Thymus (tissue), 11 donors: ENCODE measurements around the gene TAB3. TPM values are rescaled to one million over a fixed set of nuclear protein-coding genes. Genes with fewer than 3 reads are reported as not detected.
A peak's percentile ranks its signal among the peaks of the same experiment; 100 is the strongest.

Experiments
- DNase-seq, 9 donors: peaks; one replicate each; pipeline ENCODE4 v3.0.0-alpha.2; 2013; ENCODE audit warnings: low spot score in 9 of 9, low read depth in 6 of 9, missing footprints in 1 of 9
- H3K27ac ChIP-seq, 2 donors: one replicate each; pipeline ENCODE4 v1.5.1; 2013; ENCODE audit warnings: control low read depth in 1 of 2, low read depth in 1 of 2, low read length in 1 of 2, mild to moderate bottlenecking in 1 of 2, moderate library complexity in 1 of 2
- H3K27me3 ChIP-seq, 2 donors: one replicate each; pipeline ENCODE4 v1.5.1; 2013; ENCODE audit warnings: low read length in 1 of 2; ENCODE audit not compliant: control insufficient read depth in 2 of 2, insufficient read depth in 1 of 2
- H3K36me3 ChIP-seq, 2 donors: one replicate each; pipeline ENCODE4 v1.5.1; 2013; ENCODE audit warnings: low read length in 1 of 2, mild to moderate bottlenecking in 1 of 2, moderate library complexity in 1 of 2; ENCODE audit not compliant: control insufficient read depth in 2 of 2, insufficient read depth in 2 of 2
- H3K4me1 ChIP-seq, 2 donors: one replicate each; pipeline ENCODE4 v1.5.1; 2013; ENCODE audit warnings: low read length in 2 of 2; ENCODE audit not compliant: control insufficient read depth in 2 of 2, insufficient read depth in 2 of 2
- H3K4me3 ChIP-seq, 2 donors: one replicate each; pipeline ENCODE4 v1.5.1; 2013; ENCODE audit warnings: low read length in 2 of 2, control low read depth in 1 of 2, mild to moderate bottlenecking in 1 of 2
- H3K9me3 ChIP-seq, 2 donors: one replicate each; pipeline ENCODE4 v1.5.1; 2013; ENCODE audit warnings: low read length in 1 of 2, mild to moderate bottlenecking in 1 of 2; ENCODE audit not compliant: control insufficient read depth in 2 of 2, insufficient read depth in 1 of 2
- WGBS: extraction: QIAGEN DNeasy Blood & Tissue Kit; methylation state at CpG from one replicate; pipeline ENCODE4 v1.1.7; 2013; 5-methylcytosine and 5-hydroxymethylcytosine counted together
- polyA plus RNA-seq: library from polyadenylated mRNA; stranded (reverse); fragments of 200-250 nt; gene quantifications from one replicate; pipeline ENCODE4 v1.2.3, GENCODE V29; 2013
- total RNA-seq: library from RNA; stranded (reverse); fragments of 120-200 nt; gene quantifications from one replicate; pipeline ENCODE4 v1.2.4, GENCODE V29; 2013
- donor health status: healthy.

Gene TAB3
- total and polyA plus RNA-seq, 2 donors = 5.9 to 13.6 TPM

GRCh38 chrX:30893206-30893605 is 4.2 kb upstream of the TAB3 start:
- Histone ChIP-seq H3K4me3 (no peak overlapping the region), H3K27me3 (no peaks in the 10 kb centered on the region), H3K9me3 (no peaks in the 10 kb centered on the region), H3K4me1 (no peaks in the 10 kb centered on the region), H3K27ac (no peak overlapping the region), H3K36me3 (no peaks in the 10 kb centered on the region)
- 91% methylated on average over 4 of the region's 4 CpGs for WGBS
- DNase-seq = no peak

DNA sequence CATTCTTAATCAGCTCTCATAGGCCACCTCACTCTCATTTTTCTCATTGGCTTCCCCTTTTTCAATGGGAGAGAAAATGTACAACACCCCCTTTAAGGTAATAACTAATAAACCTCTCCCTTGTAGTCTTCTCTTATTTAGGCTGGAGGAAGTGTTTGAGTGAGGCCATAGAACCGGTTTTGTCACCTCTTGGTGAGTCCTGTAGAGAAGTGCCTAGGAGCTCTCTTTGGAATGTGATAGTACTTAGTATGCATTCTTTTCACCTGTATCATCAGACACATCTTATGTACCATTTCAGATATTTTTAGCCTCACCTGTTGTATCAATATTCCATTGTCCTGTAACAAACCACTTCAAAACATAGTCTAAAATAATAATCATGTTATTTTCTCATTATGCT is 3.5 kb upstream of the TAB3 start:
- H3K4me1 ChIP-seq = no peaks in the 10 kb centered on the region

GRCh38 chrX:30888526-30889146 is 418 bp downstream of the TAB3 start:
- peak overlapping the region; percentile 58 to 79 for H3K27ac ChIP-seq
- peak overlapping the region; percentile 60 to 71 for H3K4me3 ChIP-seq
- no peaks in the 10 kb centered on the region for H3K36me3 ChIP-seq
- DNase-seq = peak in 4 of 9 donors; percentile 8 to 40 (median 16)
- no peaks in the 10 kb centered on the region for H3K9me3 ChIP-seq
- WGBS = under 1% methylated on average over 38 of the region's 45 CpGs
- no peaks in the 10 kb centered on the region for H3K27me3 ChIP-seq
- H3K4me1 ChIP-seq = no peaks in the 10 kb centered on the region

More for the DNA sequence above, 3.5 kb upstream of the TAB3 start:
- no peak overlapping the region for H3K27ac ChIP-seq
- no peaks in the 10 kb centered on the region for H3K9me3 ChIP-seq
- WGBS = 89% methylated on average over 1 of the region's 1 CpG
- H3K36me3 ChIP-seq = no peaks in the 10 kb centered on the region
- no peak for DNase-seq
- no peaks in the 10 kb centered on the region for H3K27me3 ChIP-seq
- no peak overlapping the region for H3K4me3 ChIP-seq

- WGBS = 81% methylated on average over 4 of the region's 4 CpGs
Measured at GRCh38 chrX:30887721-30888120, 1.3 kb downstream of the TAB3 start.

GRCh38 chrX:30887288-30887687 is 1.8 kb downstream of the TAB3 start:
- no peak for DNase-seq
- H3K4me3 ChIP-seq = no peak overlapping the region
- 96% methylated on average over 5 of the region's 5 CpGs for WGBS

More at GRCh38 chrX:30887721-30888120, 1.3 kb downstream of the TAB3 start:
- Histone ChIP-seq H3K27me3 (no peaks in the 10 kb centered on the region), H3K27ac (no peak overlapping the region), H3K4me3 (no peak overlapping the region), H3K9me3 (no peaks in the 10 kb centered on the region), H3K36me3 (no peaks in the 10 kb centered on the region), H3K4me1 (no peaks in the 10 kb centered on the region)
- no peak for DNase-seq

DNA sequence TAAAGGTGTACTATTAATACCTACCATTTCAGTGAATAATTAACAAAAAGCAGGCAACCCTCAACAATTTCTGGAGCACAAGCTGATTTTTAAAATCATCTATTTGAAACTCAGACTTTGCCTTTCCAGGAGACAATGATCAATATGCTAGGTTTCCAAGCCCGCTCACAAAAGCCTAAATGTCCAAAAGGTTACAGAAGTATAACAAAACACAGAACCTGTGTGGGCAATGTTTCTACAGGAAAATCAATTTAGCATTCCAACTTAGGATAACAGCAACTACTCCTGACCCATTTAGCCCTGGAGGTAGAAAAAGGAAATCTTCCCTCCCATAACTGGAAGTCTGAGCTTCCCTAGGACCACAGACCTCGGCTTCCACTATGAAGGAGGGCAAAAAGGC is 3.9 kb downstream of the TAB3 start:
- H3K9me3 ChIP-seq = no peaks in the 10 kb centered on the region
- H3K27me3 ChIP-seq = no peaks in the 10 kb centered on the region
- no peak for DNase-seq
- no peaks in the 10 kb centered on the region for H3K4me1 ChIP-seq
- no peak overlapping the region for H3K27ac ChIP-seq
- no peak overlapping the region for H3K4me3 ChIP-seq
- WGBS = 96% methylated on average over 2 of the region's 2 CpGs
- no peaks in the 10 kb centered on the region for H3K36me3 ChIP-seq

More at GRCh38 chrX:30887288-30887687, 1.8 kb downstream of the TAB3 start:
- H3K36me3 ChIP-seq = no peaks in the 10 kb centered on the region
- H3K27ac ChIP-seq = no peak overlapping the region
- H3K4me1 ChIP-seq = no peaks in the 10 kb centered on the region
- no peaks in the 10 kb centered on the region for H3K9me3 ChIP-seq
- no peaks in the 10 kb centered on the region for H3K27me3 ChIP-seq

DNA sequence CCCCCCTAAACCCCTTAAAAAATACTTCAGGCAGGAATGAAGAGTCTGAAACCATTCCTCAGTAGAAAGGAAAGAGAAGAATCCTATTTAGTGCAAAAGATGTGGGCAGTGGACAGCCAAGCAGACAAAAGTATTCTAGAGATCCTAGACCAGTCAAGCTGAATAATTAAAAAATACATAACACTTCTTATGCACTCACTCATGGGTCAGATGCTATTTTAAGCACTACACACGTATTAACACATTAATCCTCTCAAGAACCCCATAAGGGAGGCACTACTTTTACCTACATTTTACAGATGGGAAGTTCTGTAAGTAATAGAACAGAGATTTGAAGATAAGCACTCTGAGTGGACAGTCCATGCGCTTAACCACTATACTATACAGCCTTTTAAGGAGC is 5.9 kb downstream of the TAB3 start:
- no peaks in the 10 kb centered on the region for H3K4me1 ChIP-seq
- no peaks in the 10 kb centered on the region for H3K27me3 ChIP-seq
- DNase-seq = no peak
- 86% methylated on average over 2 of the region's 2 CpGs for WGBS
- no peak overlapping the region for H3K27ac ChIP-seq
- no peaks in the 10 kb centered on the region for H3K9me3 ChIP-seq
- H3K4me3 ChIP-seq = no peak overlapping the region
- no peaks in the 10 kb centered on the region for H3K36me3 ChIP-seq

GRCh38 chrX:30881797-30882196 is 7.3 kb downstream of the TAB3 start:
- no peak for DNase-seq
- Histone ChIP-seq H3K4me3 (no peak overlapping the region), H3K4me1 (no peaks in the 10 kb centered on the region), H3K9me3 (no peaks in the 10 kb centered on the region), H3K36me3 (no peaks in the 10 kb centered on the region), H3K27me3 (no peaks in the 10 kb centered on the region), H3K27ac (no peak overlapping the region)
- WGBS = 97% methylated on average over 1 of the region's 1 CpG

DNA sequence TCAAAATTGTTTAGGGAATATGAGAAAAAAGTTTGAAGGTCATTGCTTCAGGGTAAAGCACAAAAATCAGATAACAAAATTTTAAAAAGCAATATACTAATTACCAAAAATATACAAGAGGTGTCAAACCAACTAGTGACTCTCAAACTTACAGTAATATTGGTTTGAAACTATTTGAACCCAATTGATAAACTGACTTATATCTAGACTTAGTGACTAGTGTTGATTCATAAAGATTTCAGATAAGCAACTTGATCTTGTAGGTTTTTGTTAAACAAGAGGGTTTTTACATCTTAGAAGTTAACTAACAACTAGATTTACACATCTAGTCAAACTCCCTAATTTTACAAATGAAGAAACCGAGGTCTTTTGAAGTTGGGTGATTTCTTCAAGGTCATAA is 7.7 kb downstream of the TAB3 start:
- H3K4me3 ChIP-seq = no peak overlapping the region
- H3K27ac ChIP-seq = no peak overlapping the region
- H3K4me1 ChIP-seq = no peaks in the 10 kb centered on the region
- 100% methylated on average over 1 of the region's 1 CpG for WGBS
- no peak for DNase-seq
- H3K36me3 ChIP-seq = no peaks in the 10 kb centered on the region
- no peaks in the 10 kb centered on the region for H3K9me3 ChIP-seq
- H3K27me3 ChIP-seq = no peaks in the 10 kb centered on the region
